ENCODE results near the gene THRB. TPM values are rescaled to one million over a fixed set of nuclear protein-coding genes. Genes with fewer than 3 reads are reported as not detected.

Gene THRB
- total RNA-seq, 4 donors from 2014 or later = 3.7 to 11.3 (median 6.1) TPM

- H3K9me3 ChIP-seq = no peaks in the 10 kb centered on the region
- H3K36me3 ChIP-seq = no peaks in the 10 kb centered on the region
- H3K4me3 ChIP-seq = no peak overlapping the region
- intact Hi-C loops (cut with DNase I) = loop anchor here (10.0 kb wide), 1 partner anchor 373 kb away; no protein-coding TSS in a partner anchor
- no peak overlapping the region for H3K27ac ChIP-seq
- no peaks in the 10 kb centered on the region for H3K27me3 ChIP-seq
- DNase-seq = no peak
- peaks cover 0 to 7% (median 4%) of the 10 kb centered on the region in 3 donors for H3K4me1 ChIP-seq
- no peak for TF ChIP-seq POLR2A (IDR thresholded peaks at IDR 0.05)
- TF ChIP-seq, protein P1, sequence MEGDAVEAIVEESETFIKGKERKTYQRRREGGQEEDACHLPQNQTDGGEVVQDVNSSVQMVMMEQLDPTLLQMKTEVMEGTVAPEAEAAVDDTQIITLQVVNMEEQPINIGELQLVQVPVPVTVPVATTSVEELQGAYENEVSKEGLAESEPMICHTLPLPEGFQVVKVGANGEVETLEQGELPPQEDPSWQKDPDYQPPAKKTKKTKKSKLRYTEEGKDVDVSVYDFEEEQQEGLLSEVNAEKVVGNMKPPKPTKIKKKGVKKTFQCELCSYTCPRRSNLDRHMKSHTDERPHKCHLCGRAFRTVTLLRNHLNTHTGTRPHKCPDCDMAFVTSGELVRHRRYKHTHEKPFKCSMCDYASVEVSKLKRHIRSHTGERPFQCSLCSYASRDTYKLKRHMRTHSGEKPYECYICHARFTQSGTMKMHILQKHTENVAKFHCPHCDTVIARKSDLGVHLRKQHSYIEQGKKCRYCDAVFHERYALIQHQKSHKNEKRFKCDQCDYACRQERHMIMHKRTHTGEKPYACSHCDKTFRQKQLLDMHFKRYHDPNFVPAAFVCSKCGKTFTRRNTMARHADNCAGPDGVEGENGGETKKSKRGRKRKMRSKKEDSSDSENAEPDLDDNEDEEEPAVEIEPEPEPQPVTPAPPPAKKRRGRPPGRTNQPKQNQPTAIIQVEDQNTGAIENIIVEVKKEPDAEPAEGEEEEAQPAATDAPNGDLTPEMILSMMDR (IDR thresholded peaks at IDR 0.05) = no peak
Observed at GRCh38 chr3:24261521-24261920, 233.1 kb downstream of the THRB start.

DNA sequence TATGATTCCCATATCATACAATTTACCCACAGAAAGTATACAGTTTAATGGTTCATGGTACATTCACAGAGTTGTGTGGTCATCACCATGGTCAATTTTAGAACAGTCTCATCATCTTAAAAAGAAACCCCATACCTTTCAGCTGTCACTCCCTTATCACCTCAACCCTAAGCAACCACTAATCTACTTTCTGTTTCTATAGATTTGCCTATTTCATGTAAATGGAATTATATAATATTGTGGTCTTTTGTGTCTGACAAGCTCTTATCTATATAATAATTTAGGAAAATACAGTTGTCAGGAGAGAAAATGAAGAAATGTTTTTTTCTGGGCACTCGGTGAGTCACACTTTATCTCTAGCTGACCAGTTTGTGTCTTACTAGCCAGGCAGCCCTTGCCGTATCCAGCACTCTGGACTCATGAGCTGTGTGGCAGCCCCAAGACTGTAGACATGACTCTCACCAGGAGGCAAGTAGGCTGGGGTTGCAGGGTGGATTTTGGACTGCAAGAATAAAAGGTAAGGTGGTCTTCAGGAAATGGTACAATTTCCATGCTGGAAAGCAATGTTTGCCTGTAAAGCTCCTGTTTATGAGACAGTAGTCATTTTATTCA is 234.6 kb downstream of the THRB start:
- H3K27ac ChIP-seq = no peak overlapping the region
- intact Hi-C loops (cut with DNase I) = loop anchor here (10.0 kb wide), 1 partner anchor 375 kb away; no protein-coding TSS in a partner anchor
- DNase-seq = no peak
- H3K27me3 ChIP-seq = no peaks in the 10 kb centered on the region
- H3K9me3 ChIP-seq = no peaks in the 10 kb centered on the region
- WGBS, 2 donors = 73 to 74% methylated on average over 2 of the region's 2 CpGs
- H3K4me3 ChIP-seq = no peak overlapping the region
- H3K4me1 ChIP-seq = peaks cover 0 to 7% (median 4%) of the 10 kb centered on the region in 3 donors
- TF ChIP-seq POLR2A (IDR thresholded peaks at IDR 0.05) = no peak
- TF ChIP-seq, protein P1 (IDR thresholded peaks at IDR 0.05) = no peak
- no peaks in the 10 kb centered on the region for H3K36me3 ChIP-seq

DNA sequence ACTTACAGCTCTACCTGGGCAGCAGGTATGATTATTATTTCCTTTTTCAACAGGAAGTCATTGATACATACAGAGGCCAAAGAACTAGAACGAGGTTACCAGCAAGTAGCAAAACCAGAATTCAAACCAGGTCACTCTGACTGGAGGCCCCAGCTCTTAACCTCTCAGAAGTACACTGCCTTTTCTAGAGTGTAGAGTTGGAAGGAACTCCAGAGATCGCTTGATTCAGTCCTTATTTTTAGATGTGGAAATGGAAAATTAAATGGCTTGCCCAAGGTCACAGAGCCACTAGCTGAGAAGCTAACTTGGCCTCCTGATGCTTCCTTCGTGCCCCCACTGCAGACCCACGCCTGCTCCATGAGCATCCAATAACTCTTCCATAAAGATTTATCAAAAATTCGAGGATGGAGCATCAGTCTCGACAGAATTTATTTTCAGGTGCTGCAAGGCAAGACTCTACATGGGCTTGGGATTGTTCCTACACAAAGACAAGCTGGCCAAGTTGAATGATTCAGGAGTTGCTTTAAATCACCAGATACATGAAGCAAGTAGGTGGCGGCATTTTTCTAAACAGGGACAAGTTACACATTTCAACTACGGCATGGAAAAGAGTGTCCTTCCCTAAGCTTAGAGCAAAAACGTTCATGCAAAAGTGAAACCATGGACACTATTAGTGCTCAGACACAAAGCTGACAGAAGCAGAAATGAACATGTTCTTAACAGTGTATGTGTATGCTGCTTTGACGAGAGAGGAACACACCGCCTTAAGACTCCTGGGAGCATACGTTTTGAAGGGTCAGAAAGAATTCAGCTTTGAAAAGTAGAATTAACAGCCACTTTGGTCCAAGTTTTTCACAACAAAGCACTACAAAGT is 235.7 kb downstream of the THRB start:
- TF ChIP-seq POLR2A (IDR thresholded peaks at IDR 0.05) = no peak
- TF ChIP-seq, protein P1 (IDR thresholded peaks at IDR 0.05) = no peak
- Histone ChIP-seq H3K27ac (no peak overlapping the region), H3K9me3 (no peaks in the 10 kb centered on the region), H3K4me1 (peaks cover 0 to 7% (median 4%) of the 10 kb centered on the region in 3 donors), H3K36me3 (no peaks in the 10 kb centered on the region), H3K4me3 (peak overlapping the region in 1 of 4 donors; percentile 20), H3K27me3 (no peaks in the 10 kb centered on the region)
- no peak for DNase-seq
- intact Hi-C loops (cut with DNase I) = no loop called here
- WGBS, 2 donors = 61 to 71% methylated on average over 12 of the region's 12 CpGs

DNA sequence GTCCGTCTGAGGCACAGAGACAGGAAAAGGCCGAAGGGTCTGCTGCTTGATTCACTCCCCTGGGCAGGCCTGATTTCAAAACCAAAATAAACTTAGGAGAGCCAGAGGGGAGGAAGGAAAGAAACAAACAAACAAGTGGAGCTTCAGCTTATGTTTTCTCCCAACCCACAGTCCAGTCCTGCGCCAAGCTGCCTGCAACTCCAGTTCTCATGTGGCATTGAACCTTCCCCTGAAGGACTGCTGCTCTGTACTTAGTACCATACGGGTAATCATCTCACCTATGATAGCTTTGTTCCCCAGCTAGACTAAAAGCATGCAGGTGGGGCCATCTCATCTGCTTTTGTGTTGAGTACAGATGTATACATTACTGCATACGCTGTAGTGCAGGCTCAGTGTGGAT is 236.4 kb downstream of the THRB start:
- Histone ChIP-seq H3K27ac (no peak overlapping the region), H3K36me3 (no peaks in the 10 kb centered on the region), H3K9me3 (no peaks in the 10 kb centered on the region), H3K4me1 (peaks cover 0 to 4% (median 4%) of the 10 kb centered on the region in 3 donors), H3K4me3 (no peak overlapping the region), H3K27me3 (no peaks in the 10 kb centered on the region)
- 94% methylated on average over 5 of the region's 5 CpGs for WGBS, 2 donors
- no peak for DNase-seq
- intact Hi-C loops (cut with DNase I) = no loop called here
- TF ChIP-seq, protein P1 (IDR thresholded peaks at IDR 0.05) = no peak
- no peak for TF ChIP-seq POLR2A (IDR thresholded peaks at IDR 0.05)

- 89 to 93% methylated on average over 2 of the region's 2 CpGs for WGBS, 2 donors
- H3K36me3 ChIP-seq = no peaks in the 10 kb centered on the region
Observed at GRCh38 chr3:24255414-24255813, 239.2 kb downstream of the THRB start.

More at GRCh38 chr3:24255414-24255813, 239.2 kb downstream of the THRB start:
- Histone ChIP-seq H3K27ac (no peak overlapping the region), H3K4me3 (no peak overlapping the region), H3K27me3 (no peaks in the 10 kb centered on the region), H3K9me3 (no peaks in the 10 kb centered on the region), H3K4me1 (peaks cover 0 to 4% (median 0%) of the 10 kb centered on the region in 3 donors)
- no peak for TF ChIP-seq POLR2A (IDR thresholded peaks at IDR 0.05)
- TF ChIP-seq, protein P1 (IDR thresholded peaks at IDR 0.05) = no peak
- intact Hi-C loops (cut with DNase I) = no loop called here
- DNase-seq = no peak

Measured in esophagus squamous epithelium (tissue), 5 donors.